OCI-LY1 (cell line): Measurements from ENCODE around the gene PFDN6.
"Not testable (repeated sequence)": the region's sequence is repeated elsewhere in the genome, so short reads cannot be mapped to it uniquely, and the experiment has no call there.

ENCODE experiments used
- H2AFZ ChIP-seq: fragments of 200-600 bp; sonication (generic), shearing (Covaris generic); 2 replicates; pipeline ENCODE4 v1.6.0; 2014; ENCODE audit warnings: antibody characterized with exemption, mild to moderate bottlenecking, low read length
- H3F3A ChIP-seq: fragments of 200-600 bp; sonication (generic), shearing (Covaris generic); 2 replicates; pipeline ENCODE4 v1.6.0; 2014; ENCODE audit warnings: mild to moderate bottlenecking, antibody characterized with exemption, low read length, moderate library complexity; ENCODE audit not compliant: insufficient read depth
- H3K27ac ChIP-seq: fragments of 200-600 bp; sonication (generic); 2 replicates; pipeline ENCODE4 v1.5.1; 2014; ENCODE audit warnings: low read length, mixed run types, mild to moderate bottlenecking, low read depth; ENCODE audit not compliant: poor library complexity, severe bottlenecking
- H3K27me3 ChIP-seq: fragments of 200-600 bp; sonication (generic); 2 replicates; pipeline ENCODE4 v1.6.0; 2014; ENCODE audit warnings: antibody characterized with exemption, mild to moderate bottlenecking, low read length, moderate library complexity; ENCODE audit not compliant: insufficient read depth
- H3K36me3 ChIP-seq: fragments of 200-600 bp; sonication (generic); 2 replicates; pipeline ENCODE4 v1.6.1; 2014; ENCODE audit warnings: mild to moderate bottlenecking, antibody characterized with exemption, low read length, moderate library complexity, mixed read lengths; ENCODE audit not compliant: insufficient read depth
- H3K4me1 ChIP-seq: fragments of 200-600 bp; sonication (generic); 2 replicates; pipeline ENCODE4 v1.5.1; 2014; ENCODE audit warnings: mild to moderate bottlenecking, low read length, moderate library complexity; ENCODE audit not compliant: insufficient read depth, severe bottlenecking
- H3K4me2 ChIP-seq: fragments of 200-600 bp; sonication (generic), shearing (Covaris generic); 2 replicates; pipeline ENCODE4 v1.6.1; 2014; ENCODE audit warnings: low read length
- H3K4me3 ChIP-seq: fragments of 200-600 bp; sonication (generic); 2 replicates; pipeline ENCODE4 v1.5.1; 2014; ENCODE audit warnings: low read length, low read depth, mild to moderate bottlenecking, mixed read lengths; ENCODE audit not compliant: poor library complexity, severe bottlenecking
- H3K79me2 ChIP-seq: fragments of 200-600 bp; shearing (Covaris generic); 2 replicates; pipeline ENCODE4 v1.6.1; 2016; ENCODE audit warnings: mixed run types, low read length, mixed read lengths; ENCODE audit not compliant: insufficient read depth
- H3K9ac ChIP-seq: fragments of 200-600 bp; sonication (generic), shearing (Covaris generic); 2 replicates; pipeline ENCODE4 v1.6.1; 2014; ENCODE audit warnings: mild to moderate bottlenecking, low read length, mixed read lengths
- H3K9me2 ChIP-seq: fragments of 200-600 bp; sonication (generic), shearing (Covaris generic); 2 replicates; pipeline ENCODE4 v1.6.1; 2014; ENCODE audit warnings: low read depth, mild to moderate bottlenecking, low read length, mixed read lengths
- H3K9me3 ChIP-seq: fragments of 200-600 bp; shearing (Covaris generic); 2 replicates; pipeline ENCODE4 v1.6.1; 2014; ENCODE audit warnings: low read length, mixed read lengths
- H4K20me1 ChIP-seq: fragments of 200-600 bp; sonication (generic), shearing (Covaris generic); 2 replicates; pipeline ENCODE4 v1.6.0; 2016; ENCODE audit warnings: mild to moderate bottlenecking, low read length; ENCODE audit not compliant: insufficient read depth
- EZH2 ChIP-seq: fragments of 200-600 bp; sonication (generic), shearing (Covaris generic); IDR thresholded peaks from 2 replicates; pipeline ENCODE4 v1.8.0; 2017; ENCODE audit warnings: borderline replicate concordance, mixed run types, mild to moderate bottlenecking, antibody characterized with exemption, low read length, moderate library complexity, mixed read lengths
- TF ChIP-seq, protein P1 (sequence below): fragments of 200-600 bp; sonication (generic), shearing (Covaris generic); IDR thresholded peaks from 2 replicates; pipeline ENCODE4 v1.5.1; 2017; ENCODE audit warnings: mild to moderate bottlenecking, antibody characterized with exemption, low read length, moderate library complexity, mixed read lengths

Gene PFDN6

DNA sequence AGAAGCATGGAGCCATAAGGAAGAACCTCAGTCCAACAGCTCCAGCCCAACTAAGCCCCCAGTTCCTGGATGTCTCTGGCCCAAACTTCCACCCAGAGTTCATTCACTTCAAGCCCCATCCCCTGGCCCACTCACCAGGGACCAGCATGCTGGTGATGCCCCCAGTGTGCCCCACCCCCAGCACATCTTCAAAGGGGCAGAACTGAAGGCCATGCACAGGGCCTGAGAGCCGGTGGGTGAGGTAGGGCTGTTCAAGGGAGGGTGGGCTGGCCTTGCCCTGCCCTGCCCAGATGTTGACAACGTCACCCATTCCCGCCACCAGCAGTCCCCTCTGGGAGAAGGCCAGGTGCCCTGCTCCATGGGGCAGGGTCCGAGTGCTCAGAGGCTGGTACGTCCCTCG is 8.9 kb upstream of the PFDN6 start:
- Histone ChIP-seq H3F3A (no peaks in the 10 kb centered on the region; the same call in 1 of the 2 replicates), H2AFZ (no peak overlapping the region), H3K4me1 (peaks cover 27% of the 10 kb centered on the region), H3K4me2 (no peak overlapping the region), H3K9me2 (no peaks in the 10 kb centered on the region), H3K36me3 (peaks cover 70% of the 10 kb centered on the region), H3K27me3 (no peaks in the 10 kb centered on the region), H4K20me1 (no peaks in the 10 kb centered on the region), H3K9ac (no peak overlapping the region), H3K4me3 (no peak overlapping the region), H3K27ac (no peak overlapping the region), H3K9me3 (no peaks in the 10 kb centered on the region), H3K79me2 (no peaks in the 10 kb centered on the region)
- TF ChIP-seq, protein P1, sequence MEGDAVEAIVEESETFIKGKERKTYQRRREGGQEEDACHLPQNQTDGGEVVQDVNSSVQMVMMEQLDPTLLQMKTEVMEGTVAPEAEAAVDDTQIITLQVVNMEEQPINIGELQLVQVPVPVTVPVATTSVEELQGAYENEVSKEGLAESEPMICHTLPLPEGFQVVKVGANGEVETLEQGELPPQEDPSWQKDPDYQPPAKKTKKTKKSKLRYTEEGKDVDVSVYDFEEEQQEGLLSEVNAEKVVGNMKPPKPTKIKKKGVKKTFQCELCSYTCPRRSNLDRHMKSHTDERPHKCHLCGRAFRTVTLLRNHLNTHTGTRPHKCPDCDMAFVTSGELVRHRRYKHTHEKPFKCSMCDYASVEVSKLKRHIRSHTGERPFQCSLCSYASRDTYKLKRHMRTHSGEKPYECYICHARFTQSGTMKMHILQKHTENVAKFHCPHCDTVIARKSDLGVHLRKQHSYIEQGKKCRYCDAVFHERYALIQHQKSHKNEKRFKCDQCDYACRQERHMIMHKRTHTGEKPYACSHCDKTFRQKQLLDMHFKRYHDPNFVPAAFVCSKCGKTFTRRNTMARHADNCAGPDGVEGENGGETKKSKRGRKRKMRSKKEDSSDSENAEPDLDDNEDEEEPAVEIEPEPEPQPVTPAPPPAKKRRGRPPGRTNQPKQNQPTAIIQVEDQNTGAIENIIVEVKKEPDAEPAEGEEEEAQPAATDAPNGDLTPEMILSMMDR, result no peak
- no peak for TF ChIP-seq EZH2

DNA sequence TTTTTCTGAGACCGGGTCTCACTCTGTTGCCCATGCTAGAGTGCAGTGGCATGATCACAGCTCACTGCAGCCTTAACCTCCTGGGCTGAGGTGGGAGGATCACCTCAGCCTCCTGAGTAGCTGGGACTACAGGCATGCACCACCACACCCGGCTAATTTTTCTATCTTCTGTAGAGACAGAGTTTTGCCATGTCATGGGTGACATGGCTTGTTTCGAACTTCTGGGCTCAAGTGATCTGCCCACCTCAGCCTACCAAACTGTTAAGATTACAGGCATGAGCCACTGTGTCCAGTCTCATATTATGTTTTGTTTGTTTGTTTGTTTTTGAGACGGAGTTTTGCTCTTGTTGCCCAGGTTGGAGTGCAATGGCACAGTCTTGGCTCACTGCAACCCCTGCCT is 4.2 kb upstream of the PFDN6 start:
- not testable (repeated sequence) for H2AFZ ChIP-seq, H3K27me3 ChIP-seq, H3F3A ChIP-seq, H3K9ac ChIP-seq, H3K9me2 ChIP-seq, H3K9me3 ChIP-seq, H3K4me3 ChIP-seq, H4K20me1 ChIP-seq, H3K27ac ChIP-seq, H3K4me2 ChIP-seq
- Histone ChIP-seq H3K36me3 (peaks cover 59% of the 10 kb centered on the region), H3K4me1 (peaks cover 14% of the 10 kb centered on the region), H3K79me2 (peaks cover 12% of the 10 kb centered on the region)

DNA sequence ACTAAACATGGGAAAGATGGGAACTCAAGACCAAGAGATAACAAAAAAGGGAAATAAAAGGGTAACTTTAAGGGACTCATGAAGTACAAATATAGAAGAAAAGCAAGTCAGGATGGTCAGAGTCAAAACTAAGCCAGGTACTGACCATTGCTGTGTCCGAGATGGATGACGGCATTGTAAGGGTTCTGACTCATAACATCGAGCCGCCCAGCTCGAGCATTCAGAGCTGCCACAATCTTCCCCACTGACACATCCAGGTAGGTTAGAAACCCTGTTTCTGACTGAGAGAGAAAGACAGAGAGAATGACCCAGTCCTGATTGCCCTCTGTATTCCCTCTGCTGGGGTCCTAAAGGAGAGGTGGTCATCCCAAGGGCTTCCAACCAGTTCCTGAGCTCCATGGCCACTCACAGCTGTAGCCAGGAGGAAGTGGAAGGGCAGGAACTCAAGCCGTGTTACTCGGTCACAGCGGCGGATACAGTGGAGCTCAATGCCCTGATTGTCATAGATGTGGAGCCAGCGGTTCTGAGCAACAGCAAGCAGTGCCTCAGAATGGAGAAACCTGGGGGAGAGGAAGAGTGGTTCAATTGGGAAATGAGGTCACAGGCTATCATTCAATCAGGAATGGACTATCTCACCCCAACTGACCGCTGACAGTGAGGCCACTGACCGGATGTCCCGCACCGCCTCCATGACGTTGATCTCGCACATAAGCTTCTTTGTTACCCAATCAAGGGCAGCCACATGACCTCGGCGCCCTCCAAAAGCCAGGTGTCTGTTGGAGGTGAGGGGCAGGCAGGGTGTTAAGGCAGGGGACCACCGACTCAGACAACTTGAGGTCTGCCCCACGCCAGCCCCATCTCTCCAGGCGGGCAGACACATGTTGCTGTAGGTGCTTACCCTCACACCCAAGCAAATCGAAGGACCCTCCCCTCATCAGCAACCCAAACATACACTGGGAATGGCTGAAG is 2.2 kb upstream of the PFDN6 start:
- no peak overlapping the region for H3K4me2 ChIP-seq
- no peak overlapping the region for H3K27ac ChIP-seq
- no peak overlapping the region for H3K4me3 ChIP-seq
- H4K20me1 ChIP-seq, result no peaks in the 10 kb centered on the region
- H3K9ac ChIP-seq, result no peak overlapping the region; the same call in 1 of the 2 replicates
- H3K9me3 ChIP-seq, result no peaks in the 10 kb centered on the region
- H3K4me1 ChIP-seq, result peaks cover 24% of the 10 kb centered on the region
- peaks cover 17% of the 10 kb centered on the region for H3K79me2 ChIP-seq
- H3F3A ChIP-seq, result no peaks in the 10 kb centered on the region; the same call in 1 of the 2 replicates
- H3K9me2 ChIP-seq, result no peaks in the 10 kb centered on the region
- no peak overlapping the region for H2AFZ ChIP-seq
- H3K36me3 ChIP-seq, result peaks cover 63% of the 10 kb centered on the region
- TF ChIP-seq, protein P1, result no peak
- TF ChIP-seq EZH2, result no peak
- no peaks in the 10 kb centered on the region for H3K27me3 ChIP-seq
